Motor neuron (in vitro differentiated cells): ENCODE data around the gene CIDEC. TPM values are rescaled to one million over a fixed set of nuclear protein-coding genes. Genes with fewer than 3 reads are reported as not detected.

ENCODE experiments used
- ATAC-seq, 8 experiments: fragments of 200-7000 bp; cut with Tn5 transposase; replicated peaks in 6 of 8; 2 replicates each; pipeline ENCODE4 v1.8.0; 2021; ENCODE audit warnings: mild to moderate bottlenecking in 8 of 8, moderate library complexity in 8 of 8
- H3K27ac ChIP-seq, 2 donors: fragments of 250-450 bp; sonication (Bioruptor Pico); 2 replicates each; pipeline ENCODE4 v1.9.0; 2021; ENCODE audit warnings: antibody characterized with exemption in 2 of 2, mild to moderate bottlenecking in 2 of 2, moderate library complexity in 1 of 2
- H3K4me1 ChIP-seq, 2 donors: fragments of 250-450 bp; sonication (Bioruptor Pico); replicated peaks in 1 of 2; 2 replicates each; pipeline ENCODE4 v1.6.1; 2021; ENCODE audit warnings: antibody characterized with exemption in 2 of 2, mild to moderate bottlenecking in 2 of 2, moderate library complexity in 1 of 2
- H3K4me3 ChIP-seq, 5 donors: fragments of 250-450 bp; sonication (Bioruptor Pico); 2 replicates each; pipeline ENCODE4 v1.9.0; 2021; ENCODE audit warnings: antibody characterized with exemption in 5 of 5, mild to moderate bottlenecking in 5 of 5, moderate library complexity in 4 of 5
- WGBS, 10 experiments: fragments of 450-650 bp; shearing (Covaris generic); methylation state at CpG; one replicate each; pipeline ENCODE4 v1.0.0; 2022; 5-methylcytosine and 5-hydroxymethylcytosine counted together
- in situ Hi-C, 9 experiments: fragments of 400-800 bp; cut with MboI; loops; one replicate each; pipeline ENCODE4 v1.15.0; 2021; ENCODE audit warnings: low sequenced_read_pairs in 9 of 9, low pct_unique_long_range_greater_than_20kb in 2 of 9; ENCODE audit not compliant: unreplicated experiment in 9 of 9
- total RNA-seq, 8 experiments: library from RNA; unstranded; fragments of 300-600 nt; gene quantifications; 2 replicates each; pipeline versions ENCODE4 v1.2.3 to v1.2.4, GENCODE V29; 2022

Gene CIDEC
- total RNA-seq, result under 1 TPM in 1 of 8 experiments, not detected in 7; 0.43 TPM

- Histone ChIP-seq H3K4me3 (no peak within 1 kb of the TSS), H3K27ac (no peak within 1 kb of the TSS), H3K4me1 (no peaks in the 10 kb centered on the region)
- in situ Hi-C loops, result no loop called here
- no peak for ATAC-seq
- 33 to 100% (median 100%) methylated on average over 1 to 4 of the region's 7 CpGs; no CpG with 5 or more reads in 3 of the 10 experiments for WGBS, 10 experiments
These were observed at the start of gene CIDEC for GRCh38 chr3:9879830-9880549. CIDEC (minus strand) TSS chr3:9880253; CDS start chr3:9878486, 1,767 bp downstream.

GRCh38 chr3:9928158-9928557 is 48.1 kb upstream of the CIDEC start:
- no peaks in the 10 kb centered on the region for H3K4me1 ChIP-seq
- no peak overlapping the region for H3K27ac ChIP-seq
- no peak overlapping the region for H3K4me3 ChIP-seq
- in situ Hi-C loops, result no loop called here
- no peak for ATAC-seq
- WGBS, 10 experiments, result 95 to 100% (median 97%) methylated on average over 1 to 13 of the region's 23 CpGs; no CpG with 5 or more reads in 5 of the 10 experiments

GRCh38 chr3:9918261-9919038 is 38.4 kb upstream of the CIDEC start:
- Histone ChIP-seq H3K4me1 (peaks cover 15 to 27% of the 10 kb centered on the region in 2 donors), H3K4me3 (no peak overlapping the region), H3K27ac (no peak overlapping the region)
- in situ Hi-C loops, result no loop called here
- no peak for ATAC-seq
- 71 to 100% (median 92%) methylated on average over 1 to 6 of the region's 8 CpGs for WGBS, 10 experiments

GRCh38 chr3:9917820-9918219 is 37.8 kb upstream of the CIDEC start:
- WGBS, 10 experiments, result 93 to 100% (median 100%) methylated on average over 1 to 5 of the region's 10 CpGs; no CpG with 5 or more reads in 5 of the 10 experiments
- H3K4me3 ChIP-seq, result no peak overlapping the region
- ATAC-seq, result no peak
- in situ Hi-C loops, result no loop called here
- no peak overlapping the region for H3K27ac ChIP-seq
- H3K4me1 ChIP-seq, result peaks cover 15 to 27% of the 10 kb centered on the region in 2 donors

DNA sequence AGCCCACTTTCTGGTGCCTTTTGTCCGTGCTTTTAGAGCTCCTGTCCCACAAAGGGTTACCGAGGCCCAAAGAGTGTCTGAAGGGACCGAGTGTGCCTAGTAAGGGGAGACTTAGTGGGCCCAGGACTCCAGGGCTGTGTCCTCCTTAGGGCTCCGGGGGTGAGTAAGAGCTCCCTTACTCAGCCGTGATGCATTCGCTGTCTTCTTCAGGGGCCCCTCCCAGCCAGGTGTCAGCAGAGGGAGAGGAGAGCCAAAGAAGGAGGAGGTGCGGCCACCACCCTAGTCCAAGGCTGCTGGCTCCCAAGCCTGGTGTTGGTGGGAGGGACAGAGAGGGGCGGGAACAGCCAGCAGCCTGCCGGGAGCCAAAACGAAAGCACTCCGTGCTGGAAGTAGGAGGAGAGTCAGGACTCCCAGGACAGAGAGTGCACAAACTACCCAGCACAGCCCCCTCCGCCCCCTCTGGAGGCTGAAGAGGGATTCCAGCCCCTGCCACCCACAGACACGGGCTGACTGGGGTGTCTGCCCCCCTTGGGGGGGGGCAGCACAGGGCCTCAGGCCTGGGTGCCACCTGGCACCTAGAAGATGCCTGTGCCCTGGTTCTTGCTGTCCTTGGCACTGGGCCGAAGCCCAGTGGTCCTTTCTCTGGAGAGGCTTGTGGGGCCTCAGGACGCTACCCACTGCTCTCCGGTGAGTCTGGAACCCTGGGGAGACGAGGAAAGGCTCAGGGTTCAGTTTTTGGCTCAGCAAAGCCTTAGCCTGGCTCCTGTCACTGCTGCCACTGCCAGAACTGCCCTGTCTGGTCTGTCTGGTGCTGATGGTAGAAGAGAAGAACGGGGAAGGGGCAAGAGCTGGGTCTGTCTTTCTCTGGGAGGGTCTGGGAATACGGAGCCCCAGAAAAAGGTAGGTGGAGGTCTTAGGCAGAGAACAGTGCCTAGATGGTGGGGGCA is 37.0 kb upstream of the CIDEC start, which contains the start of gene IL17RC:
IL17RC (plus strand) TSS at position 365 of the 947 bp plus-strand sequence; CDS start at position 583, 218 bp downstream.
- 0 to 95% (median 38%) methylated on average over 1 to 4 of the region's 19 CpGs; no CpG with 5 or more reads in 2 of the 10 experiments for WGBS, 10 experiments
- H3K4me3 ChIP-seq, result peak within 1 kb of the TSS in 4 of 5 donors; percentile 29 to 37 (median 32)
- ATAC-seq, result peak; percentile 44 to 84 (median 58)
- in situ Hi-C loops, result no loop called here
- peaks cover 15 to 27% of the 10 kb centered on the region in 2 donors for H3K4me1 ChIP-seq
- peak within 1 kb of the TSS in 1 of 2 donors; percentile 74 for H3K27ac ChIP-seq

- H3K4me1 ChIP-seq, result peaks cover 15 to 27% of the 10 kb centered on the region in 2 donors
- H3K27ac ChIP-seq, result no peak overlapping the region
- peak overlapping the region in 2 of 5 donors; percentile 33 to 37 for H3K4me3 ChIP-seq
- in situ Hi-C loops, result no loop called here
- WGBS, 10 experiments, result 100% methylated on average over 1 of the region's 7 CpGs; no CpG with 5 or more reads in 9 of the 10 experiments
- no peak for ATAC-seq
These were observed 36.3 kb upstream of the CIDEC start for GRCh38 chr3:9916346-9916733.

- Histone ChIP-seq H3K27ac (peak overlapping the region in 1 of 2 donors; percentile 74), H3K4me3 (peak overlapping the region; percentile 26 to 37 (median 31)), H3K4me1 (peaks cover 15 to 27% of the 10 kb centered on the region in 2 donors)
- 0 to 20% (median 3%) methylated on average over 1 to 27 of the region's 99 CpGs; no CpG with 5 or more reads in 5 of the 10 experiments for WGBS, 10 experiments
- peak; percentile 58 to 84 (median 80) for ATAC-seq
- in situ Hi-C loops, result no loop called here
These were observed 35.4 kb upstream of the CIDEC start for GRCh38 chr3:9915254-9916141.

- H3K27ac ChIP-seq, result peak overlapping the region in 1 of 2 donors; percentile 74
These were observed 34.7 kb upstream of the CIDEC start for GRCh38 chr3:9914559-9915253.

DNA sequence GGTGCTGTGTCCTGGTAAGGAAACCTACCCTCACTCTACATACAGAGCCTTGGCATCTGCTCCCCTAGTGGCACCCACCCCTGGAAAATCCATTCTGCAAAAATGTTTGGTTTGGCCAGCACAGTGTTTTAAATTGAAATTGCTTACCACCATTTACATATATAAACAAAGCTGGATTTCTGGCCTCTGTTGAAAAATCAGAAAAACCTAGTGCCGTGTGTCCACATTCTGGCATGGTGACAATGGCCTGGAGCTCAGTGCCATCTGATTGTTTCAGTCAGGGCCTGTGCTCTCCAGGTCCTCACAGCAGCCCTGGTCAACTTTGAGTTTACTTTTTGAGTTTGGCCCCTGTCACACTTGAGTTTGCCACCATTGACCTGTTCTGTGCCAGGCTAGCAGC is 34.0 kb upstream of the CIDEC start:
- peak in 1 of 8 experiments; percentile 36 for ATAC-seq
- H3K4me3 ChIP-seq, result no peak overlapping the region
- in situ Hi-C loops, result no loop called here
- peaks cover 15 to 27% of the 10 kb centered on the region in 2 donors for H3K4me1 ChIP-seq
- no peak overlapping the region for H3K27ac ChIP-seq
- WGBS, 10 experiments, result 0 to 100% methylated on average over 1 of the region's 1 CpG; no CpG with 5 or more reads in 8 of the 10 experiments

More at GRCh38 chr3:9914559-9915253, 34.7 kb upstream of the CIDEC start:
- peak in 1 of 8 experiments; percentile 1 for ATAC-seq
- in situ Hi-C loops, result no loop called here
- peaks cover 15 to 27% of the 10 kb centered on the region in 2 donors for H3K4me1 ChIP-seq
- peak overlapping the region; percentile 26 to 37 (median 31) for H3K4me3 ChIP-seq
- 40 to 100% (median 70%) methylated on average over 1 to 3 of the region's 15 CpGs; no CpG with 5 or more reads in 5 of the 10 experiments for WGBS, 10 experiments

DNA sequence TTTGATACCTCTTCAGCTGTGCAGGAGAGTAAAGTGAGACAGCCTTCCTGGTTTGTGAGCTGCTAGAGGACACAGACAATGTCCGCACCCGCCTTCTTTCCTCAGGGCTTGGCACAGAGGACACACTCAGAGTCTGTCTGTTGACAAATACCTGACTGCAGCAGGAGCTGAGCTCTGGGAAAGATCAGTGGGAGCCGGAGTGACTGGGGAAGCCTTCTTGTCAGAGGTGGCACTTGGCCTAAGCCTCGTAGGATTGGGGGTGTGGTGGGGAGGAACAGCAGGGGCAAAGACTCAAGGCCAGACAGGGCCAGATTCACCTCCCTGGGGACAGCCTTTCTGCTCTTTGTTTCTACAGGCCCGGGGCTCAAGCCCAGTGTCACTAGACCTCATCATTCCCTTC is 33.5 kb upstream of the CIDEC start:
- Histone ChIP-seq H3K4me1 (peaks cover 15 to 27% of the 10 kb centered on the region in 2 donors), H3K4me3 (no peak overlapping the region), H3K27ac (no peak overlapping the region)
- ATAC-seq, result no peak
- in situ Hi-C loops, result no loop called here
- WGBS, 10 experiments, result 80 to 100% (median 92%) methylated on average over 1 to 2 of the region's 5 CpGs; no CpG with 5 or more reads in 7 of the 10 experiments

- Histone ChIP-seq H3K4me1 (peaks cover 15 to 26% of the 10 kb centered on the region in 2 donors), H3K27ac (no peak overlapping the region), H3K4me3 (no peak overlapping the region)
- in situ Hi-C loops, result no loop called here
- no peak for ATAC-seq
- 17 to 100% (median 87%) methylated on average over 1 to 4 of the region's 7 CpGs for WGBS, 10 experiments
These were observed 32.4 kb upstream of the CIDEC start for GRCh38 chr3:9912294-9912935.
